MM.1S (cell line): ENCODE data around the gene ADCY5.

ENCODE experiments used
- DNase-seq: peaks from one replicate; pipeline ENCODE4 v3.0.0-alpha.2; 2015
- H2AFZ ChIP-seq: fragments of 300-600 bp; sonication (generic); 2 replicates; pipeline ENCODE4 v1.6.0; 2016; ENCODE audit warnings: antibody characterized with exemption, low read length
- H3F3A ChIP-seq: fragments of 300-600 bp; sonication (generic); 2 replicates; pipeline ENCODE4 v1.6.1; 2016; ENCODE audit warnings: mild to moderate bottlenecking, antibody characterized with exemption, low read length, moderate library complexity, mixed read lengths; ENCODE audit not compliant: insufficient read depth
- H3K27ac ChIP-seq: fragments of 300-600 bp; sonication (generic); 2 replicates; pipeline ENCODE4 v1.5.1; 2016; ENCODE audit warnings: mild to moderate bottlenecking, low read length
- H3K27me3 ChIP-seq: fragments of 300-600 bp; sonication (generic); replicated peaks from 2 replicates; pipeline ENCODE4 v1.6.0; 2016; ENCODE audit warnings: low read length; ENCODE audit not compliant: insufficient read depth
- H3K36me3 ChIP-seq: fragments of 300-600 bp; sonication (generic); replicated peaks from 2 replicates; pipeline ENCODE4 v1.6.1; 2016; ENCODE audit warnings: mild to moderate bottlenecking, low read length, mixed read lengths; ENCODE audit not compliant: insufficient read depth
- H3K4me1 ChIP-seq: fragments of 300-600 bp; sonication (generic); 2 replicates; pipeline ENCODE4 v1.6.1; 2016; ENCODE audit warnings: low read length, mixed read lengths
- H3K4me2 ChIP-seq: fragments of 300-600 bp; sonication (generic); 2 replicates; pipeline ENCODE4 v1.6.0; 2016; ENCODE audit warnings: low read depth, low read length
- H3K4me3 ChIP-seq: fragments of 300-600 bp; sonication (generic); 2 replicates; pipeline ENCODE4 v1.5.1; 2016; ENCODE audit warnings: low read length, mixed read lengths
- H3K79me2 ChIP-seq: fragments of 300-600 bp; sonication (generic); 2 replicates; pipeline ENCODE4 v1.6.1; 2016; ENCODE audit warnings: mixed run types, low read length, mixed read lengths
- H3K9ac ChIP-seq: fragments of 300-600 bp; sonication (generic); 2 replicates; pipeline ENCODE4 v1.6.1; 2016; ENCODE audit warnings: low read length, mixed read lengths
- H3K9me2 ChIP-seq: fragments of 300-600 bp; sonication (generic); replicated peaks from 2 replicates; pipeline ENCODE4 v1.6.1; 2016; ENCODE audit warnings: mild to moderate bottlenecking, low read length, mixed read lengths; ENCODE audit not compliant: insufficient read depth
- H3K9me3 ChIP-seq: fragments of 300-600 bp; sonication (generic); replicated peaks from 2 replicates; pipeline ENCODE4 v1.6.1; 2016; ENCODE audit warnings: mild to moderate bottlenecking, low read length, mixed read lengths; ENCODE audit not compliant: insufficient read depth
- H4K20me1 ChIP-seq: fragments of 300-600 bp; sonication (generic); 2 replicates; pipeline ENCODE4 v1.6.1; 2016; ENCODE audit warnings: mild to moderate bottlenecking, low read length, moderate library complexity, mixed read lengths; ENCODE audit not compliant: insufficient read depth
- EZH2 ChIP-seq: fragments of 300-600 bp; sonication (generic); optimal IDR thresholded peaks from 2 replicates; pipeline ENCODE3; 2017; ENCODE audit warnings: low read depth, mild to moderate bottlenecking, antibody characterized with exemption, low read length, mixed read lengths
- EZH2phosphoT487 ChIP-seq: fragments of 300-600 bp; sonication (generic); IDR thresholded peaks from 2 replicates; pipeline ENCODE4 v1.6.1; 2018; ENCODE audit warnings: antibody characterized with exemption, low read length
- TF ChIP-seq, protein P1 (sequence below): fragments of 300-600 bp; sonication (generic); IDR thresholded peaks from 2 replicates; pipeline ENCODE4 v1.5.1; 2016; ENCODE audit warnings: antibody characterized with exemption, low read length, mixed read lengths

The ADCY5 gene

DNA sequence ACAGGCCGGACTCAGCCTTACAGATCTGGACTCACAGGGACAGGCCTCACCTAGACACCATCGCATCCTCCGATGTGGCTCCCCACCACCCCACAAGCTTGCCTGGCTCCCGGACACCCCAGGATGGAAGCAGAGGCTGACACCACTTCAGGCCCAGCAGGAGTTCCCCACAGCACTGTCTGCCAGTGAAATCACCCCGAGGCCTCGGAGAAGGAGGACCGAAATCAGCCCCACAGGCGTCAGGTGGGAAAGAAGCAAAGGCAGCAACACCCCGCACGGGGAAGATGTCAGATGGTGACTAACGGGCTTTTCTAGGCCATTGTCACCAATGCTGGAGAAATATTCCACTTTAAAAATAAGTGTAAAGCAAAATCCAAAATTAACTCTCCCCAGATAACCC lies 18.6 kb downstream of the ADCY5 start:
- Histone ChIP-seq H3K36me3 (no peaks in the 10 kb centered on the region), H3K27ac (no peak overlapping the region), H3K4me1 (no peaks in the 10 kb centered on the region), H4K20me1 (no peaks in the 10 kb centered on the region), H3K4me2 (no peak overlapping the region), H3K4me3 (no peak overlapping the region), H3K9me3 (no peaks in the 10 kb centered on the region), H3K9me2 (no peaks in the 10 kb centered on the region), H3K9ac (no peak overlapping the region), H3F3A (no peaks in the 10 kb centered on the region), H3K27me3 (no peaks in the 10 kb centered on the region), H3K79me2 (no peaks in the 10 kb centered on the region), H2AFZ (no peak overlapping the region)
- TF ChIP-seq, protein P1, sequence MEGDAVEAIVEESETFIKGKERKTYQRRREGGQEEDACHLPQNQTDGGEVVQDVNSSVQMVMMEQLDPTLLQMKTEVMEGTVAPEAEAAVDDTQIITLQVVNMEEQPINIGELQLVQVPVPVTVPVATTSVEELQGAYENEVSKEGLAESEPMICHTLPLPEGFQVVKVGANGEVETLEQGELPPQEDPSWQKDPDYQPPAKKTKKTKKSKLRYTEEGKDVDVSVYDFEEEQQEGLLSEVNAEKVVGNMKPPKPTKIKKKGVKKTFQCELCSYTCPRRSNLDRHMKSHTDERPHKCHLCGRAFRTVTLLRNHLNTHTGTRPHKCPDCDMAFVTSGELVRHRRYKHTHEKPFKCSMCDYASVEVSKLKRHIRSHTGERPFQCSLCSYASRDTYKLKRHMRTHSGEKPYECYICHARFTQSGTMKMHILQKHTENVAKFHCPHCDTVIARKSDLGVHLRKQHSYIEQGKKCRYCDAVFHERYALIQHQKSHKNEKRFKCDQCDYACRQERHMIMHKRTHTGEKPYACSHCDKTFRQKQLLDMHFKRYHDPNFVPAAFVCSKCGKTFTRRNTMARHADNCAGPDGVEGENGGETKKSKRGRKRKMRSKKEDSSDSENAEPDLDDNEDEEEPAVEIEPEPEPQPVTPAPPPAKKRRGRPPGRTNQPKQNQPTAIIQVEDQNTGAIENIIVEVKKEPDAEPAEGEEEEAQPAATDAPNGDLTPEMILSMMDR: no peak
- TF ChIP-seq EZH2phosphoT487: no peak
- TF ChIP-seq EZH2: no peak
- DNase-seq: no peak

DNA sequence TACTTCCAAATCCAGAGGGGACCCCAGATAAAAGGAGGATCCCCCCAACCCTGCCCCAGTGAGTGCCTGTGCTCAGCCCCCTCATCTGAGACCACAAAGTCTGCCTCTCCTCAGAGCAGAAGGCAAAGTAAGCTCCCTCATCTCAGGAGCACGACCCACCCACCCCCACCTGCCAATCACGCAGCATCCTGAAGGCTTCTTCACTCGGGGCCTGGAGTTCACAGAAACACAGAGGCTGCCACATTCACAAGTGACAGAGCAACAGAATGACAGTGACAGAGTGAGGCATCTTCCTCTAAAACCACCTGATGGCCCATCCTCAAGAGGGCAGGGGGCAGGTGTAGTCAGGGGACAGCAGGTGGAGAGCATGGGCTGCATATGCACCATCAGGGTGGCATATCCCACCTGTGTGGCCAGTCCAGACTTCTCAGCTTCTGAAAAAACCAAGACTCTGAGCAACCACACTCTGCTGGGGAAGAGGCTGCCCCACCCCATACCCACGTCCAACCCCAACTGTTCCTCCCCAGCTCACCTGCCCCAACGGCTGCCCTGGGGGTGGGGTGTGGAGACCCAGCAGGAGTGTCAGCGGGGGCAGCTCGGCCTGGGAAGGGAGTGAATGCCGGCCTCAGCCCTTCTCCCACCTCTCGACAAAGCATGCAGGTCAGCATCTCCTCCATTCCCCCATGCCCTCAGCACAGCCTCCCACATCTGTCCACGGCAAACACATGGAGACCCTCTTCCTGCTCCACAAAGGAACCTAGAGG lies 19.3 kb downstream of the ADCY5 start:
- Histone ChIP-seq H3K27me3 (no peaks in the 10 kb centered on the region), H3K79me2 (no peaks in the 10 kb centered on the region), H3K36me3 (no peaks in the 10 kb centered on the region), H4K20me1 (no peaks in the 10 kb centered on the region), H3K9me2 (no peaks in the 10 kb centered on the region), H3K4me3 (no peak overlapping the region), H3K9me3 (no peaks in the 10 kb centered on the region), H3K4me2 (no peak overlapping the region), H2AFZ (no peak overlapping the region), H3K4me1 (no peaks in the 10 kb centered on the region), H3F3A (no peaks in the 10 kb centered on the region), H3K9ac (no peak overlapping the region), H3K27ac (no peak overlapping the region)
- DNase-seq: no peak
- TF ChIP-seq, protein P1: no peak
- TF ChIP-seq EZH2 (no peak), EZH2phosphoT487 (no peak)

DNA sequence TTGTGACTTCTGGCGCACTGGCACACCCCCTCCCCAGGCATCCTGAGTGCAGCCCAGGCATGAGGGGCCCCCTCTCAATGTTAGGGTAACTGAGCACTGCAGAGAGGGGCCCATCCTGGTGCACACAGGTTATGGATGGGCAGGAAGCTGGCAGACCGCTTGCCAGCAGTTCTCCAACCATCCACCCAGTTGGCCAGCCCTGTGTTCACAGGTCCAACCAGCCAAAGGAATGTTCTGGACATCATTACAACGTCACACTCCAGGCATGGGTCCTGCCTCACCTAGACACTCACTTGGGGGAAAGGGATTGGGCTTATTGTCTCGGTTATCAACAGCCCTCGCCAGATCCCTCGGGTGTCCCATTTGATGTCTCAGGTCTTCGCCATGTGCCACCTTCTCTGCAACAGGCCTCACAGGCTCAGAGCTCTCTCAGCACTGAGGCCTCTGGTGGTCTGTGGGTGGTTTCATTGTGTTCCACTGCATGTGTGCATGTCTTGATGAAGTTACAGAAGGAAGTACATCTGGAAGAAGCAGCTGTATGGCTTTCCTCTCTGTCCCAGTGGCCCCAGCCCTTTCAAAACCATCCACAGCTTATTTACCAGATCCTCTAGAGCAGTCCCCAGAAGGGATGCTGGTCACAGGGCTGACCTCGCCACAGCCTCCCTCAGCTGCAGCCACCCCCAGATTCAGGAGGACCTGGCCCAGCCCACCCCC lies 23.7 kb downstream of the ADCY5 start:
- Histone ChIP-seq H2AFZ (no peak overlapping the region), H3K9me3 (no peaks in the 10 kb centered on the region), H3F3A (no peaks in the 10 kb centered on the region), H3K4me3 (no peak overlapping the region), H3K4me2 (no peak overlapping the region), H3K27me3 (no peaks in the 10 kb centered on the region), H3K9ac (no peak overlapping the region), H3K79me2 (no peaks in the 10 kb centered on the region), H3K36me3 (no peaks in the 10 kb centered on the region), H3K27ac (no peak overlapping the region), H3K4me1 (no peaks in the 10 kb centered on the region), H4K20me1 (no peaks in the 10 kb centered on the region), H3K9me2 (no peaks in the 10 kb centered on the region)
- no peak for TF ChIP-seq EZH2
- TF ChIP-seq, protein P1: no peak
- TF ChIP-seq EZH2phosphoT487: no peak
- DNase-seq: no peak
